Measurements from ENCODE around the gene MAPK1. TPM values are rescaled to one million over a fixed set of nuclear protein-coding genes. Genes with fewer than 3 reads are reported as not detected.
"Not testable (repeated sequence)": the region's sequence is repeated elsewhere in the genome, so short reads cannot be mapped to it uniquely, and the experiment has no call there.

Gene MAPK1
- total RNA-seq, 2 experiments from 2014 or later = 39.4 to 44.0 TPM

DNA sequence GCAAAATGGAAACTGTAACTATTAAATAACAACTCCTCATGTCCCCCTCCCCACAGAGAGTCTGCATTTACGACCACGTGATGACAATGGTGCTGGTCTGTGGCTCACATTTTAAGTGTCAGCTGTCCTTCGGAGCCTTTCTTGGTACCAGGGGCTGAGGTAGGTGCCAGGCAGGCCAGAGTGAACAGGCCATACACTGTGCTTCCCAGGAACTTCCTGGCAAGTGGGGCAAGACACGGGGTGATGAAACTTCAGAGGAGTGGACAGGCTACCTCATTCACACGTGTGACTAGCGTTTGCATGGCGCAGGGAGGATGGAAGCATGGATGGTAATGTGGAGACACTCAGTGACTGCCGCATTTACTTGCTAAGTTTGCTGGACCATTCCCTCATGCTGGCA, 121.5 kb downstream of the MAPK1 start:
- no peaks in the 10 kb centered on the region for H3K4me1 Mint-ChIP-seq (ENCODE audit: low read depth)
- intact Hi-C loops (cut with DNase I, micrococcal nuclease) = no loop called here
- ChIA-PET CTCF (no interaction called here), POLR2A (no interaction called here)
- no peak overlapping the region for H3K4me3 Mint-ChIP-seq
- Histone ChIP-seq H3K4me3 (ENCODE audit: low read length) (no peak overlapping the region), H3K36me3 (ENCODE audit: insufficient read depth, low read length) (no peaks in the 10 kb centered on the region), H3K9me3 (ENCODE audit: control insufficient read depth in 1 of 2, insufficient read depth in 1 of 2, low read length in 2 of 2) (no peaks in the 10 kb centered on the region), H3K27ac (ENCODE audit: low read depth in 1 of 2, low read length in 2 of 2) (no peak overlapping the region), H3K4me1 (ENCODE audit: insufficient read depth, low read length) (no peaks in the 10 kb centered on the region), H3K27me3 (ENCODE audit: control insufficient read depth in 1 of 2, insufficient read depth in 2 of 2, low read length in 2 of 2) (no peaks in the 10 kb centered on the region)
- H3K9me3 Mint-ChIP-seq = no peaks in the 10 kb centered on the region
- TF ChIP-seq, protein P1, sequence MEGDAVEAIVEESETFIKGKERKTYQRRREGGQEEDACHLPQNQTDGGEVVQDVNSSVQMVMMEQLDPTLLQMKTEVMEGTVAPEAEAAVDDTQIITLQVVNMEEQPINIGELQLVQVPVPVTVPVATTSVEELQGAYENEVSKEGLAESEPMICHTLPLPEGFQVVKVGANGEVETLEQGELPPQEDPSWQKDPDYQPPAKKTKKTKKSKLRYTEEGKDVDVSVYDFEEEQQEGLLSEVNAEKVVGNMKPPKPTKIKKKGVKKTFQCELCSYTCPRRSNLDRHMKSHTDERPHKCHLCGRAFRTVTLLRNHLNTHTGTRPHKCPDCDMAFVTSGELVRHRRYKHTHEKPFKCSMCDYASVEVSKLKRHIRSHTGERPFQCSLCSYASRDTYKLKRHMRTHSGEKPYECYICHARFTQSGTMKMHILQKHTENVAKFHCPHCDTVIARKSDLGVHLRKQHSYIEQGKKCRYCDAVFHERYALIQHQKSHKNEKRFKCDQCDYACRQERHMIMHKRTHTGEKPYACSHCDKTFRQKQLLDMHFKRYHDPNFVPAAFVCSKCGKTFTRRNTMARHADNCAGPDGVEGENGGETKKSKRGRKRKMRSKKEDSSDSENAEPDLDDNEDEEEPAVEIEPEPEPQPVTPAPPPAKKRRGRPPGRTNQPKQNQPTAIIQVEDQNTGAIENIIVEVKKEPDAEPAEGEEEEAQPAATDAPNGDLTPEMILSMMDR (IDR thresholded peaks at IDR 0.05) = no peak
- no peak for ATAC-seq (ENCODE audit: poor library complexity)
- no peaks in the 10 kb centered on the region for H3K27me3 Mint-ChIP-seq
- DNase-seq = no peak
- no peaks in the 10 kb centered on the region for H3K36me3 Mint-ChIP-seq (ENCODE audit: low read depth)
- no peak overlapping the region for H3K27ac Mint-ChIP-seq

DNA sequence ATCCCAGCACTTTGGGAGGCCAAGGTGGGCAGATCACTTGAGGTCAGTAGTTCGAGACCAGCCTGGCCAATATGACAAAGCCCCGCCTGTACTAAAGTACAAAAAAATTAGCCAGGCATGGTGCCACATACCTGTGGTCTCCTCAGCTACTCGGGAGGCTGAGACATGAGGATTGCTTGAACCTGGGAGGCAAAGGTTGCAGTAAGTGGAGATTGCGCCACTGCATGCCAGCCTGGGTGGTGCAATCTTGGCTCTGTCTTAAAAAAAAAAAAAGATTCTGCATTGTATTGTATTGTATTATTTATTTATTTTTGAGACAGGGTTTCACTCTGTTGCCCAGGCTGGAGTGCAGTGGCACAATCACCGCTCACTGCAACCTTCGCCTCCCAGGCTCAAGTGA, 122.5 kb downstream of the MAPK1 start:
- H3K36me3 ChIP-seq (ENCODE audit: insufficient read depth, low read length); DNase-seq; H3K4me1 ChIP-seq (ENCODE audit: insufficient read depth, low read length); H3K9me3 Mint-ChIP-seq; H3K36me3 Mint-ChIP-seq (ENCODE audit: low read depth); H3K4me3 Mint-ChIP-seq; ATAC-seq (ENCODE audit: poor library complexity); H3K27me3 Mint-ChIP-seq; intact Hi-C loops (cut with DNase I, micrococcal nuclease); H3K4me1 Mint-ChIP-seq (ENCODE audit: low read depth); H3K4me3 ChIP-seq (ENCODE audit: low read length); H3K27me3 ChIP-seq (ENCODE audit: control insufficient read depth in 1 of 2, insufficient read depth in 2 of 2, low read length in 2 of 2); H3K27ac ChIP-seq (ENCODE audit: low read depth in 1 of 2, low read length in 2 of 2); H3K9me3 ChIP-seq (ENCODE audit: control insufficient read depth in 1 of 2, insufficient read depth in 1 of 2, low read length in 2 of 2); CTCF ChIA-PET; POLR2A ChIA-PET; H3K27ac Mint-ChIP-seq: not testable (repeated sequence)

DNA sequence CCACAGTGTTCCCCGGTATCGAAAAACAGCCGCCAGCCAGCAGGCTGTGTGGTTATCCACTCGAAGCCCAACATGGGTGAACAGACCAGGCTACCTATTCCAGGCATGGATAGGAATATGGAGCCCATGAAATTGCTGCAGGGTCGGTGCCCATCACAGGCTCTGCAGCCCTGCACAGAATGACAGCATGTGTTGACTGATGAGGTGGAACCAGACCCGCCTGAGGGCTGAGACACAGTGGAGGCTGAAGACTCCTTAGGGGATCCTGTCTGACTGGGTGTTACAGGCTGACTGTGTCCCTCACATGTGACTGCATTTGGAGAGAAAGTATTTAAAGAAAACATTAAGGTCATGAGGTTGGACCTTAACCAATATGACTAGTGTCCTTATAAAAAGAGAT, 125.7 kb downstream of the MAPK1 start:
- TF ChIP-seq, protein P1 (IDR thresholded peaks at IDR 0.05) = no peak
- Mint-ChIP-seq H3K36me3 (ENCODE audit: low read depth) (no peaks in the 10 kb centered on the region), H3K4me3 (no peak overlapping the region), H3K27me3 (no peaks in the 10 kb centered on the region), H3K4me1 (ENCODE audit: low read depth) (no peaks in the 10 kb centered on the region), H3K9me3 (no peaks in the 10 kb centered on the region), H3K27ac (no peak overlapping the region)
- Histone ChIP-seq H3K9me3 (ENCODE audit: control insufficient read depth in 1 of 2, insufficient read depth in 1 of 2, low read length in 2 of 2) (no peaks in the 10 kb centered on the region), H3K36me3 (ENCODE audit: insufficient read depth, low read length) (no peaks in the 10 kb centered on the region), H3K4me1 (ENCODE audit: insufficient read depth, low read length) (no peaks in the 10 kb centered on the region), H3K4me3 (ENCODE audit: low read length) (no peak overlapping the region), H3K27ac (ENCODE audit: low read depth in 1 of 2, low read length in 2 of 2) (no peak overlapping the region), H3K27me3 (ENCODE audit: control insufficient read depth in 1 of 2, insufficient read depth in 2 of 2, low read length in 2 of 2) (no peaks in the 10 kb centered on the region)
- intact Hi-C loops (cut with DNase I, micrococcal nuclease) = no loop called here
- ATAC-seq (ENCODE audit: poor library complexity) = no peak
- ChIA-PET POLR2A (no interaction called here), CTCF (no interaction called here)
- no peak for DNase-seq

DNA sequence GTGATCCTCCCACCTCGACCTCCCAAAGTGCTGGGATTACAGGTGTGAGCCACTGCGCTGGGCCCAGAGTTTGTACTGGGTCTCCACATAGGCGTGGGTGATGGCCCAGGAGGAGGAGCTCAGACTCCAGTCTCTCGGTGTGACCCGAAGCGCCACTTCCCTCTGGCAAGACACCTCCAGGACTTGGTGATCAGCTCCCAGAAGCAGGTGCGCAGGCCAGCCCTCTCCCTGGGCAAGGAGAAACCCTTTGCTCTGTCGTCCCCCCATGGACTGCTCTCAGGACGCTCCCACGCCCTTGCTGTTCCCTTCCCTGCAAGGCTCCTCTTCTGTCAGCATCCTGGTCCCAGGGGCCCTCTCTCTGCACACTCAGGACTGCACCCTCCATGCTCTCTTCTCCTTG, 126.4 kb downstream of the MAPK1 start:
- TF ChIP-seq, protein P1 (IDR thresholded peaks at IDR 0.05) = no peak
- no peaks in the 10 kb centered on the region for H3K36me3 Mint-ChIP-seq (ENCODE audit: low read depth)
- H3K27ac ChIP-seq (ENCODE audit: low read depth in 1 of 2, low read length in 2 of 2) = no peak overlapping the region
- H3K9me3 ChIP-seq (ENCODE audit: control insufficient read depth in 1 of 2, insufficient read depth in 1 of 2, low read length in 2 of 2) = no peaks in the 10 kb centered on the region
- H3K4me3 Mint-ChIP-seq = no peak overlapping the region
- no peak overlapping the region for H3K4me3 ChIP-seq (ENCODE audit: low read length)
- no peaks in the 10 kb centered on the region for H3K4me1 Mint-ChIP-seq (ENCODE audit: low read depth)
- no peak for ATAC-seq (ENCODE audit: poor library complexity)
- ChIA-PET POLR2A (no interaction called here), CTCF (no interaction called here)
- H3K27me3 ChIP-seq (ENCODE audit: control insufficient read depth in 1 of 2, insufficient read depth in 2 of 2, low read length in 2 of 2) = no peaks in the 10 kb centered on the region
- intact Hi-C loops (cut with DNase I, micrococcal nuclease) = no loop called here
- H3K27ac Mint-ChIP-seq = no peak overlapping the region
- H3K36me3 ChIP-seq (ENCODE audit: insufficient read depth, low read length) = no peaks in the 10 kb centered on the region
- H3K9me3 Mint-ChIP-seq = no peaks in the 10 kb centered on the region
- DNase-seq = no peak
- peaks cover 4% of the 10 kb centered on the region for H3K4me1 ChIP-seq (ENCODE audit: insufficient read depth, low read length)
- H3K27me3 Mint-ChIP-seq = no peaks in the 10 kb centered on the region
